ENCODE data around the gene CENPP. TPM values are rescaled to one million over a fixed set of nuclear protein-coding genes. Genes with fewer than 3 reads are reported as not detected.

The CENPP gene
- total RNA-seq, 1 donor from 2014 or later: 1.9 TPM

GRCh38 chr9:92538541-92538940 is 212.8 kb downstream of the CENPP start:
- H3K36me3 ChIP-seq (ENCODE audit: insufficient read depth, low read length): no peaks in the 10 kb centered on the region
- H3K4me1 Mint-ChIP-seq (ENCODE audit: low read depth, unreplicated experiment): peaks cover 9% of the 10 kb centered on the region
- no peak overlapping the region for H3K27ac ChIP-seq (ENCODE audit: low read depth, low read length)
- peak; percentile 87 for DNase-seq (ENCODE audit: low read depth)
- no peak overlapping the region for H3K27ac Mint-ChIP-seq (ENCODE audit: unreplicated experiment)
- H4K20me1 ChIP-seq (ENCODE audit: insufficient read depth, low read length): no peaks in the 10 kb centered on the region
- no peak overlapping the region for H3K4me3 ChIP-seq (ENCODE audit: insufficient read depth, low read depth, low read length)
- H3K27me3 ChIP-seq (ENCODE audit: insufficient read depth, low read length): no peaks in the 10 kb centered on the region
- no peak overlapping the region for H3K9ac ChIP-seq (ENCODE audit: low read length)
- no peak overlapping the region for H3K4me2 ChIP-seq (ENCODE audit: low read length)
- no peak for TF ChIP-seq CTCF (IDR thresholded peaks at IDR 0.05; ENCODE audit: insufficient read depth, low read depth, low read length)
- TF ChIP-seq EZH2 (IDR thresholded peaks at IDR 0.05; ENCODE audit: insufficient read depth, low read length): no peak
- peaks cover 8% of the 10 kb centered on the region for H3K4me1 ChIP-seq (ENCODE audit: insufficient read depth, low read length)
- H3K4me3 Mint-ChIP-seq (ENCODE audit: unreplicated experiment): no peak overlapping the region
- no peaks in the 10 kb centered on the region for H3K79me2 ChIP-seq (ENCODE audit: insufficient read depth, low read length)
- FAIRE-seq: peak; percentile 68
- no peaks in the 10 kb centered on the region for H3K27me3 Mint-ChIP-seq (ENCODE audit: low read depth, unreplicated experiment)
- no peaks in the 10 kb centered on the region for H3K9me3 Mint-ChIP-seq (ENCODE audit: unreplicated experiment)
- H3K36me3 Mint-ChIP-seq (ENCODE audit: low read depth, unreplicated experiment): no peaks in the 10 kb centered on the region
- H3K9me3 ChIP-seq (ENCODE audit: insufficient read depth, low read depth, low read length): no peaks in the 10 kb centered on the region
- H2AFZ ChIP-seq (ENCODE audit: low read depth, low read length): no peak overlapping the region

DNA sequence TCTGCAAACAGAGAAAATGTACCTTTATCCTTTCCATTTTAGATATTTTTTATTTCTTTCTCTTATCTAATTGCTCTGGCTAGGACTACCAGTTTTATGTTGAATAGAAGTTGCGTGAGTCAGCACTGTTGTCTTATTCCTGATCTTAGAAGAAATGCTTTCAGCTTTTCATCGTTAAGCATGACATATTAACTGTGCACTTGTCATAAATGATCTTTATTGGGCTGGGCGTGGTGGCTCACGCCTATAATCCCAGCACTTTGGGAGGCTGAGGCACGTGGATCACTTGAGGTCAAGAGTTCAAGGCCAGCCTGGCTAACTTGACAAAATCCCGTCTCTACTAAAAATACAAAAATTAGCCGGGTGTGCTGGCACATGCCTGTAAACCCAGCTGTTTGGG is 218.2 kb downstream of the CENPP start:
- no peak overlapping the region for H2AFZ ChIP-seq (ENCODE audit: low read depth, low read length)
- H4K20me1 ChIP-seq (ENCODE audit: insufficient read depth, low read length): no peaks in the 10 kb centered on the region
- H3K36me3 ChIP-seq (ENCODE audit: insufficient read depth, low read length): no peaks in the 10 kb centered on the region
- DNase-seq (ENCODE audit: low read depth): no peak
- no peak for FAIRE-seq
- H3K27ac Mint-ChIP-seq (ENCODE audit: unreplicated experiment): no peak overlapping the region
- no peaks in the 10 kb centered on the region for H3K27me3 ChIP-seq (ENCODE audit: insufficient read depth, low read length)
- H3K4me3 ChIP-seq (ENCODE audit: insufficient read depth, low read depth, low read length): no peak overlapping the region
- no peak overlapping the region for H3K4me3 Mint-ChIP-seq (ENCODE audit: unreplicated experiment)
- no peak overlapping the region for H3K4me2 ChIP-seq (ENCODE audit: low read length)
- no peaks in the 10 kb centered on the region for H3K9me3 Mint-ChIP-seq (ENCODE audit: unreplicated experiment)
- H3K4me1 Mint-ChIP-seq (ENCODE audit: low read depth, unreplicated experiment): no peaks in the 10 kb centered on the region
- H3K79me2 ChIP-seq (ENCODE audit: insufficient read depth, low read length): no peaks in the 10 kb centered on the region
- H3K4me1 ChIP-seq (ENCODE audit: insufficient read depth, low read length): no peaks in the 10 kb centered on the region
- no peaks in the 10 kb centered on the region for H3K27me3 Mint-ChIP-seq (ENCODE audit: low read depth, unreplicated experiment)
- no peak overlapping the region for H3K9ac ChIP-seq (ENCODE audit: low read length)
- TF ChIP-seq EZH2 (IDR thresholded peaks at IDR 0.05; ENCODE audit: insufficient read depth, low read length): no peak
- TF ChIP-seq CTCF (IDR thresholded peaks at IDR 0.05; ENCODE audit: insufficient read depth, low read depth, low read length): no peak
- no peak overlapping the region for H3K27ac ChIP-seq (ENCODE audit: low read depth, low read length)
- H3K9me3 ChIP-seq (ENCODE audit: insufficient read depth, low read depth, low read length): no peaks in the 10 kb centered on the region
- no peaks in the 10 kb centered on the region for H3K36me3 Mint-ChIP-seq (ENCODE audit: low read depth, unreplicated experiment)

- TF ChIP-seq EZH2 (IDR thresholded peaks at IDR 0.05; ENCODE audit: insufficient read depth, low read length) (no peak), CTCF (IDR thresholded peaks at IDR 0.05; ENCODE audit: insufficient read depth, low read depth, low read length) (no peak)
- H2AFZ ChIP-seq (ENCODE audit: low read depth, low read length): no peak overlapping the region
- H3K27me3 ChIP-seq (ENCODE audit: insufficient read depth, low read length): no peaks in the 10 kb centered on the region
- H3K79me2 ChIP-seq (ENCODE audit: insufficient read depth, low read length): no peaks in the 10 kb centered on the region
- no peaks in the 10 kb centered on the region for H4K20me1 ChIP-seq (ENCODE audit: insufficient read depth, low read length)
- no peaks in the 10 kb centered on the region for H3K9me3 ChIP-seq (ENCODE audit: insufficient read depth, low read depth, low read length)
- Mint-ChIP-seq H3K27me3 (ENCODE audit: low read depth, unreplicated experiment) (no peaks in the 10 kb centered on the region), H3K9me3 (ENCODE audit: unreplicated experiment) (no peaks in the 10 kb centered on the region), H3K27ac (ENCODE audit: unreplicated experiment) (no peak overlapping the region), H3K4me1 (ENCODE audit: low read depth, unreplicated experiment) (no peaks in the 10 kb centered on the region), H3K4me3 (ENCODE audit: unreplicated experiment) (no peak overlapping the region), H3K36me3 (ENCODE audit: low read depth, unreplicated experiment) (no peaks in the 10 kb centered on the region)
- H3K27ac ChIP-seq (ENCODE audit: low read depth, low read length): no peak overlapping the region
- H3K4me1 ChIP-seq (ENCODE audit: insufficient read depth, low read length): no peaks in the 10 kb centered on the region
- FAIRE-seq (no peak), DNase-seq (ENCODE audit: low read depth) (no peak)
- no peak overlapping the region for H3K4me3 ChIP-seq (ENCODE audit: insufficient read depth, low read depth, low read length)
- H3K36me3 ChIP-seq (ENCODE audit: insufficient read depth, low read length): no peaks in the 10 kb centered on the region
- H3K9ac ChIP-seq (ENCODE audit: low read length): no peak overlapping the region
- H3K4me2 ChIP-seq (ENCODE audit: low read length): no peak overlapping the region
Observed at GRCh38 chr9:92545002-92545510, 219.3 kb downstream of the CENPP start.

Data from astrocyte (in vitro differentiated cells and primary cell).